Liver (tissue), 3 donors: ENCODE measurements around the gene FIBCD1.

Source experiments
- CTCF ChIP-seq: fragments of 150-350 bp; IDR thresholded peaks from 2 replicates; pipeline ENCODE4 v1.5.1; 2017; ENCODE audit warnings: improper control_type of control experiment, low read depth, low read length; ENCODE audit not compliant: missing input control
- EGR1 ChIP-seq, 2 donors: IDR thresholded peaks; 2 replicates each; pipeline ENCODE4 v1.6.1; 2016 to 2018; ENCODE audit warnings: antibody characterized with exemption in 2 of 2, low read depth in 2 of 2
- FOXA1 ChIP-seq: IDR thresholded peaks from 2 replicates; pipeline ENCODE4 v1.6.1; 2016; ENCODE audit warnings: antibody characterized with exemption
- GABPA ChIP-seq, 2 donors: IDR thresholded peaks in 1 of 2; conservative IDR thresholded peaks in 1 of 2; 2 replicates each; pipeline ENCODE4 v1.6.1; 2016; ENCODE audit warnings: antibody characterized with exemption in 2 of 2, mild to moderate bottlenecking in 1 of 2, moderate library complexity in 1 of 2
- JUND ChIP-seq, 2 donors: IDR thresholded peaks; 2 replicates each; pipeline ENCODE4 v1.6.1; 2016; ENCODE audit warnings: antibody characterized with exemption in 2 of 2
- MAX ChIP-seq: IDR thresholded peaks from 2 replicates; pipeline ENCODE4 v1.6.1; 2016; ENCODE audit warnings: antibody characterized with exemption
- REST ChIP-seq: IDR thresholded peaks from 2 replicates; pipeline ENCODE4 v1.6.1; 2016; ENCODE audit warnings: antibody characterized with exemption, mild to moderate bottlenecking
- SP1 ChIP-seq: IDR thresholded peaks from 2 replicates; pipeline ENCODE4 v1.6.1; 2018; ENCODE audit warnings: antibody characterized with exemption, mild to moderate bottlenecking
- TAF1 ChIP-seq: conservative IDR thresholded peaks from 2 replicates; pipeline ENCODE4 v1.6.1; 2016; ENCODE audit warnings: antibody characterized with exemption, mild to moderate bottlenecking
- ZBTB33 ChIP-seq: IDR thresholded peaks from 2 replicates; pipeline ENCODE4 v1.6.1; 2016; ENCODE audit warnings: antibody characterized with exemption
- donor health status: healthy.
- donor health status: healthy.

- no peak for TF ChIP-seq CTCF
- TF ChIP-seq JUND (IDR thresholded peaks at IDR 0.05) = no peak
- TF ChIP-seq SP1 = no peak
- TF ChIP-seq REST = no peak
- no peak for TF ChIP-seq FOXA1
- no peak for TF ChIP-seq TAF1
- no peak for TF ChIP-seq GABPA (IDR thresholded peaks at IDR 0.05 in 1 of 2, conservative IDR thresholded peaks at IDR 0.05 in 1 of 2)
- no peak for TF ChIP-seq EGR1 (IDR thresholded peaks at IDR 0.05; ENCODE audit: low read depth in 2 of 2)
- TF ChIP-seq MAX = no peak
- no peak for TF ChIP-seq ZBTB33
Observed at GRCh38 chr9:130984521-130984920, 45.5 kb upstream of the FIBCD1 start.
